GM12878 (cell line): ENCODE results near the gene KRTAP10-1. TPM values are rescaled to one million over a fixed set of nuclear protein-coding genes. Genes with fewer than 3 reads are reported as not detected.

Experiments used
- ATAC-seq: fragments of 200-7000 bp; cut with Tn5 transposase; 3 replicates; pipeline ENCODE4 v1.9.1; 2020; ENCODE audit warnings: mild to moderate bottlenecking, moderate library complexity
- BruUV-seq: library from RNA; stranded (reverse); fragments of 400-500 nt; replicated peaks from 2 replicates; lab custom pipeline; 2021; lab: Mats Ljungman, UMichigan
- CTCF ChIA-PET: fragments of 300-600 bp; sonication (Branson Sonifier 250); formaldehyde crosslinking; extraction: SDS; loops from one replicate; lab custom pipeline; 2021; ENCODE audit warnings: inconsistent platforms; lab: Yijun Ruan, JAX
- POLR2A ChIA-PET: fragments of 350-600 bp; formaldehyde crosslinking; extraction: SDS; loops from one replicate; lab custom pipeline; 2021; ENCODE audit warnings: inconsistent platforms; lab: Charles Lee
- RAD21 ChIA-PET: fragments of 300-600 bp; sonication (Branson Sonifier 250); formaldehyde crosslinking; loops from one replicate; lab custom pipeline; 2023; ENCODE audit warnings: antibody characterized with exemption; ENCODE audit not compliant: unreplicated experiment; lab: Charles Lee
- SMC1A ChIA-PET: fragments of 300-600 bp; sonication (Branson Sonifier 250); formaldehyde crosslinking; loops from one replicate; lab custom pipeline; 2023; ENCODE audit not compliant: unreplicated experiment, uncharacterized antibody; lab: Charles Lee
- DNase-seq: peaks from one replicate; pipeline ENCODE4 v3.0.0-alpha.2; 2011; ENCODE audit warnings: low read depth, low spot score
- FAIRE-seq: peaks from 3 replicates; lab custom pipeline; 2011; peaks lifted over from hg19 to GRCh38; lab: Jason Lieb, UNC
- H2AFZ ChIP-seq: 2 replicates; pipeline ENCODE4 v1.6.0; 2011; ENCODE audit warnings: low read depth, low read length, control low read depth; ENCODE audit not compliant: control insufficient read depth
- H3K27ac ChIP-seq: 2 replicates; pipeline ENCODE4 v1.5.1; 2011; ENCODE audit warnings: control low read depth; ENCODE audit not compliant: control insufficient read depth, insufficient read depth
- H3K27me3 ChIP-seq, 2 experiments: replicated peaks in 1 of 2; 2 replicates each; pipeline versions ENCODE4 v1.6.0 to v1.6.1; 2011; ENCODE audit warnings: low read length in 1 of 2; ENCODE audit not compliant: control insufficient read depth in 2 of 2, insufficient read depth in 2 of 2
- H3K36me3 ChIP-seq, 2 experiments: 2 replicates each; pipeline ENCODE4 v1.5.1; 2011; ENCODE audit warnings: low read length in 1 of 2; ENCODE audit not compliant: control insufficient read depth in 2 of 2, insufficient read depth in 2 of 2
- H3K4me1 ChIP-seq: 2 replicates; pipeline ENCODE4 v1.6.1; 2011; ENCODE audit warnings: mild to moderate bottlenecking, low read length, moderate library complexity, mixed read lengths; ENCODE audit not compliant: control insufficient read depth, insufficient read depth
- H3K4me2 ChIP-seq: 2 replicates; pipeline ENCODE4 v1.6.0; 2011; ENCODE audit warnings: control low read depth; ENCODE audit not compliant: control insufficient read depth, insufficient read depth
- H3K4me3 ChIP-seq: fragments of 200-600 bp; sonication (generic); 2 replicates; pipeline ENCODE4 v1.5.1; 2016
- H3K79me2 ChIP-seq: 2 replicates; pipeline ENCODE4 v1.6.0; 2011; ENCODE audit warnings: low read length; ENCODE audit not compliant: control insufficient read depth, insufficient read depth
- H3K9ac ChIP-seq: 2 replicates; pipeline ENCODE4 v1.8.0; 2011; ENCODE audit warnings: low read length, control low read depth, mixed read lengths; ENCODE audit not compliant: control insufficient read depth, insufficient read depth
- H3K9me3 ChIP-seq: replicated peaks from 3 replicates; pipeline ENCODE4 v1.5.1; 2011; ENCODE audit warnings: mild to moderate bottlenecking, low read length; ENCODE audit not compliant: control insufficient read depth, insufficient read depth
- H4K20me1 ChIP-seq: 2 replicates; pipeline ENCODE4 v1.6.0; 2011; ENCODE audit not compliant: control insufficient read depth, insufficient read depth
- CHD2 ChIP-seq: IDR thresholded peaks from 2 replicates; pipeline ENCODE4 v1.6.1; 2011; ENCODE audit warnings: low read depth, low read length, improper control_type of control experiment, borderline replicate concordance
- CHD4 ChIP-seq: fragments of 200-600 bp; sonication (generic); IDR thresholded peaks from 2 replicates; pipeline ENCODE4 v1.6.1; 2016; ENCODE audit warnings: mild to moderate bottlenecking
- HDAC2 ChIP-seq: fragments of 200-600 bp; sonication (generic); IDR thresholded peaks from 2 replicates; pipeline ENCODE4 v1.6.1; 2017
- MEF2A ChIP-seq: IDR thresholded peaks from 2 replicates; pipeline ENCODE4 v1.6.1; 2011; ENCODE audit warnings: low read depth, mild to moderate bottlenecking, low read length, moderate library complexity; ENCODE audit not compliant: insufficient read depth
- NBN ChIP-seq: fragments of 450-650 bp; IDR thresholded peaks from 2 replicates; pipeline ENCODE4 v1.6.1; 2016
- NR2C2 ChIP-seq: IDR thresholded peaks from 2 replicates; pipeline ENCODE4 v1.6.1; 2011; ENCODE audit warnings: borderline replicate concordance, low read depth; ENCODE audit not compliant: control insufficient read depth, insufficient read length
- PAX8 ChIP-seq: fragments of 450-650 bp; IDR thresholded peaks from 2 replicates; pipeline ENCODE4 v1.6.1; 2017; ENCODE audit warnings: mild to moderate bottlenecking, moderate library complexity
- PBX3 ChIP-seq: IDR thresholded peaks from 2 replicates; pipeline ENCODE4 v1.6.1; 2011; ENCODE audit warnings: mild to moderate bottlenecking, low read depth, low read length, moderate library complexity; ENCODE audit not compliant: insufficient replicate concordance
- RELA ChIP-seq: fragments of 450-650 bp; IDR thresholded peaks from 2 replicates; pipeline ENCODE4 v1.8.0; 2014; ENCODE audit warnings: borderline replicate concordance; ENCODE audit not compliant: partially characterized antibody
- ZZZ3 ChIP-seq: IDR thresholded peaks from 2 replicates; pipeline ENCODE4 v1.6.1; 2011; ENCODE audit warnings: low read depth; ENCODE audit not compliant: control insufficient read depth, insufficient read length
- WGBS: methylation state at CpG from one replicate; pipeline ENCODE4 v1.1.6; 2016; ENCODE audit warnings: low lambda C conversion rate; ENCODE audit not compliant: insufficient replicate concordance, insufficient coverage; ENCODE audit errors: missing lambda C conversion rate; 5-methylcytosine and 5-hydroxymethylcytosine counted together
- in situ Hi-C: fragments of 300-500 bp; cut with MboI; formaldehyde crosslinking; loops from 9 replicates; pipeline ENCODE4 v1.14.3; 2018; ENCODE audit warnings: mixed read lengths
- intact Hi-C: fragments of 100-400 bp; cut with micrococcal nuclease; formaldehyde crosslinking; loops from one replicate; pipeline ENCODE4 v1.14.2; 2022; ENCODE audit not compliant: unreplicated experiment
- polyA plus RNA-seq, 11 experiments: library from polyadenylated mRNA; depleted of rRNA in 4 of 11; unstranded in 6 of 11; stranded (reverse) in 5 of 11; fragments of >200 nt; fragmentation: Nextera tagmentation in 4 of 11; fragmentation: Illumina TruSeq in 1 of 11; extraction: Ambion mirVana in 4 of 11; extraction: Trizol in 1 of 11; gene quantifications; 1 replicate in 1 of 11; 2 replicates in 10 of 11; pipeline versions ENCODE4 v1.2.1 to v1.2.3, GENCODE V29; 2011 to 2016; ENCODE audit warnings: inconsistent platforms in 2 of 11, missing spikeins in 2 of 11, low read depth in 1 of 11
- total RNA-seq, 4 experiments: library from RNA; depleted of rRNA in 3 of 4; stranded (reverse); fragments of >200 nt in 3 of 4; fragmentation: Illumina TruSeq in 1 of 4; extraction: Trizol in 1 of 4; gene quantifications; 2 replicates each; pipeline versions ENCODE4 v1.2.1 to v1.2.3, GENCODE V29; 2013 to 2021
- TF ChIP-seq, protein P1 (sequence below): fragments of 150-350 bp; IDR thresholded peaks from 2 replicates; pipeline ENCODE4 v1.6.1; 2014; ENCODE audit warnings: mild to moderate bottlenecking, low read depth, low read length
- TF ChIP-seq, protein P2 (sequence below): fragments of 450-650 bp; IDR thresholded peaks from 2 replicates; pipeline ENCODE4 v1.6.1; 2014; ENCODE audit warnings: mild to moderate bottlenecking
- TF ChIP-seq, protein P3 (sequence below): fragments of 450-650 bp; IDR thresholded peaks from 2 replicates; pipeline ENCODE4 v1.6.1; 2017; ENCODE audit warnings: antibody characterized with exemption, mild to moderate bottlenecking, moderate library complexity
- TF ChIP-seq, protein P4 (sequence below): fragments of 450-650 bp; IDR thresholded peaks from 2 replicates; pipeline ENCODE4 v1.6.1; 2017; ENCODE audit warnings: mild to moderate bottlenecking, moderate library complexity

The KRTAP10-1 gene
- total and polyA plus RNA-seq, 10 of the 15 experiments (the other 5 are each of a cell fraction or from before 2014, with no cell fraction given): not detected

GRCh38 chr21:44503901-44504399 lies 36.0 kb downstream of the KRTAP10-1 start:
- Histone ChIP-seq H3K36me3 (no peaks in the 10 kb centered on the region), H3K79me2 (no peaks in the 10 kb centered on the region), H3K27me3 (no peaks in the 10 kb centered on the region; a peak in 1 of 4 replicates), H3K4me2 (no peak overlapping the region), H3K4me1 (no peaks in the 10 kb centered on the region), H3K27ac (no peak overlapping the region), H2AFZ (no peak overlapping the region), H3K4me3 (no peak overlapping the region), H4K20me1 (no peaks in the 10 kb centered on the region), H3K9me3 (no peaks in the 10 kb centered on the region), H3K9ac (no peak overlapping the region)
- no peak for FAIRE-seq
- ATAC-seq: no peak
- no peak for DNase-seq
- ChIA-PET POLR2A (interaction anchor here (0.6 kb wide), 1 partner anchor 173 kb away, joined by 3 read pairs; no protein-coding TSS in a partner anchor), SMC1A (interaction anchor here (0.8 kb wide), 1 partner anchor 290 kb away, joined by 3 read pairs; no protein-coding TSS in a partner anchor), RAD21 (no interaction called here), CTCF (no interaction called here)
- BruUV-seq: no TSS peak
- intact Hi-C loops: no loop called here
- WGBS: 17% methylated on average over 18 of the region's 20 CpGs
- in situ Hi-C loops: no loop called here
- TF ChIP-seq PBX3: no peak
- no peak for TF ChIP-seq HDAC2
- TF ChIP-seq CHD4: no peak
- TF ChIP-seq, protein P1, sequence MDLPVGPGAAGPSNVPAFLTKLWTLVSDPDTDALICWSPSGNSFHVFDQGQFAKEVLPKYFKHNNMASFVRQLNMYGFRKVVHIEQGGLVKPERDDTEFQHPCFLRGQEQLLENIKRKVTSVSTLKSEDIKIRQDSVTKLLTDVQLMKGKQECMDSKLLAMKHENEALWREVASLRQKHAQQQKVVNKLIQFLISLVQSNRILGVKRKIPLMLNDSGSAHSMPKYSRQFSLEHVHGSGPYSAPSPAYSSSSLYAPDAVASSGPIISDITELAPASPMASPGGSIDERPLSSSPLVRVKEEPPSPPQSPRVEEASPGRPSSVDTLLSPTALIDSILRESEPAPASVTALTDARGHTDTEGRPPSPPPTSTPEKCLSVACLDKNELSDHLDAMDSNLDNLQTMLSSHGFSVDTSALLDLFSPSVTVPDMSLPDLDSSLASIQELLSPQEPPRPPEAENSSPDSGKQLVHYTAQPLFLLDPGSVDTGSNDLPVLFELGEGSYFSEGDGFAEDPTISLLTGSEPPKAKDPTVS: no peak
- TF ChIP-seq, protein P2, sequence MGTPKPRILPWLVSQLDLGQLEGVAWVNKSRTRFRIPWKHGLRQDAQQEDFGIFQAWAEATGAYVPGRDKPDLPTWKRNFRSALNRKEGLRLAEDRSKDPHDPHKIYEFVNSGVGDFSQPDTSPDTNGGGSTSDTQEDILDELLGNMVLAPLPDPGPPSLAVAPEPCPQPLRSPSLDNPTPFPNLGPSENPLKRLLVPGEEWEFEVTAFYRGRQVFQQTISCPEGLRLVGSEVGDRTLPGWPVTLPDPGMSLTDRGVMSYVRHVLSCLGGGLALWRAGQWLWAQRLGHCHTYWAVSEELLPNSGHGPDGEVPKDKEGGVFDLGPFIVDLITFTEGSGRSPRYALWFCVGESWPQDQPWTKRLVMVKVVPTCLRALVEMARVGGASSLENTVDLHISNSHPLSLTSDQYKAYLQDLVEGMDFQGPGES: no peak
- TF ChIP-seq PAX8: no peak
- TF ChIP-seq ZZZ3: no peak
- no peak for TF ChIP-seq NBN
- no peak for TF ChIP-seq RELA
- TF ChIP-seq CHD2: no peak
- TF ChIP-seq, protein P3, sequence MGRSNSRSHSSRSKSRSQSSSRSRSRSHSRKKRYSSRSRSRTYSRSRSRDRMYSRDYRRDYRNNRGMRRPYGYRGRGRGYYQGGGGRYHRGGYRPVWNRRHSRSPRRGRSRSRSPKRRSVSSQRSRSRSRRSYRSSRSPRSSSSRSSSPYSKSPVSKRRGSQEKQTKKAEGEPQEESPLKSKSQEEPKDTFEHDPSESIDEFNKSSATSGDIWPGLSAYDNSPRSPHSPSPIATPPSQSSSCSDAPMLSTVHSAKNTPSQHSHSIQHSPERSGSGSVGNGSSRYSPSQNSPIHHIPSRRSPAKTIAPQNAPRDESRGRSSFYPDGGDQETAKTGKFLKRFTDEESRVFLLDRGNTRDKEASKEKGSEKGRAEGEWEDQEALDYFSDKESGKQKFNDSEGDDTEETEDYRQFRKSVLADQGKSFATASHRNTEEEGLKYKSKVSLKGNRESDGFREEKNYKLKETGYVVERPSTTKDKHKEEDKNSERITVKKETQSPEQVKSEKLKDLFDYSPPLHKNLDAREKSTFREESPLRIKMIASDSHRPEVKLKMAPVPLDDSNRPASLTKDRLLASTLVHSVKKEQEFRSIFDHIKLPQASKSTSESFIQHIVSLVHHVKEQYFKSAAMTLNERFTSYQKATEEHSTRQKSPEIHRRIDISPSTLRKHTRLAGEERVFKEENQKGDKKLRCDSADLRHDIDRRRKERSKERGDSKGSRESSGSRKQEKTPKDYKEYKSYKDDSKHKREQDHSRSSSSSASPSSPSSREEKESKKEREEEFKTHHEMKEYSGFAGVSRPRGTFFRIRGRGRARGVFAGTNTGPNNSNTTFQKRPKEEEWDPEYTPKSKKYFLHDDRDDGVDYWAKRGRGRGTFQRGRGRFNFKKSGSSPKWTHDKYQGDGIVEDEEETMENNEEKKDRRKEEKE: no peak
- TF ChIP-seq MEF2A: no peak
- TF ChIP-seq NR2C2: no peak
- TF ChIP-seq, protein P4, sequence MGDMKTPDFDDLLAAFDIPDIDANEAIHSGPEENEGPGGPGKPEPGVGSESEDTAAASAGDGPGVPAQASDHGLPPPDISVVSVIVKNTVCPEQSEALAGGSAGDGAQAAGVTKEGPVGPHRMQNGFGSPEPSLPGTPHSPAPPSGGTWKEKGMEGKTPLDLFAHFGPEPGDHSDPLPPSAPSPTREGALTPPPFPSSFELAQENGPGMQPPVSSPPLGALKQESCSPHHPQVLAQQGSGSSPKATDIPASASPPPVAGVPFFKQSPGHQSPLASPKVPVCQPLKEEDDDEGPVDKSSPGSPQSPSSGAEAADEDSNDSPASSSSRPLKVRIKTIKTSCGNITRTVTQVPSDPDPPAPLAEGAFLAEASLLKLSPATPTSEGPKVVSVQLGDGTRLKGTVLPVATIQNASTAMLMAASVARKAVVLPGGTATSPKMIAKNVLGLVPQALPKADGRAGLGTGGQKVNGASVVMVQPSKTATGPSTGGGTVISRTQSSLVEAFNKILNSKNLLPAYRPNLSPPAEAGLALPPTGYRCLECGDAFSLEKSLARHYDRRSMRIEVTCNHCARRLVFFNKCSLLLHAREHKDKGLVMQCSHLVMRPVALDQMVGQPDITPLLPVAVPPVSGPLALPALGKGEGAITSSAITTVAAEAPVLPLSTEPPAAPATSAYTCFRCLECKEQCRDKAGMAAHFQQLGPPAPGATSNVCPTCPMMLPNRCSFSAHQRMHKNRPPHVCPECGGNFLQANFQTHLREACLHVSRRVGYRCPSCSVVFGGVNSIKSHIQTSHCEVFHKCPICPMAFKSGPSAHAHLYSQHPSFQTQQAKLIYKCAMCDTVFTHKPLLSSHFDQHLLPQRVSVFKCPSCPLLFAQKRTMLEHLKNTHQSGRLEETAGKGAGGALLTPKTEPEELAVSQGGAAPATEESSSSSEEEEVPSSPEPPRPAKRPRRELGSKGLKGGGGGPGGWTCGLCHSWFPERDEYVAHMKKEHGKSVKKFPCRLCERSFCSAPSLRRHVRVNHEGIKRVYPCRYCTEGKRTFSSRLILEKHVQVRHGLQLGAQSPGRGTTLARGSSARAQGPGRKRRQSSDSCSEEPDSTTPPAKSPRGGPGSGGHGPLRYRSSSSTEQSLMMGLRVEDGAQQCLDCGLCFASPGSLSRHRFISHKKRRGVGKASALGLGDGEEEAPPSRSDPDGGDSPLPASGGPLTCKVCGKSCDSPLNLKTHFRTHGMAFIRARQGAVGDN: no peak
